KMS-11 (cell line): ENCODE results near the gene TSR3.
A peak's percentile ranks its signal among the peaks of the same experiment; 100 is the strongest.

ENCODE experiments used
- H2AFZ ChIP-seq: fragments of 200-600 bp; sonication (generic); 2 replicates; pipeline ENCODE4 v1.6.1; 2016; ENCODE audit warnings: antibody characterized with exemption, mixed run types, low read depth
- H3K27ac ChIP-seq: fragments of 200-600 bp; sonication (generic); 2 replicates; pipeline ENCODE4 v1.6.1; 2016; ENCODE audit warnings: mild to moderate bottlenecking, mixed run types
- H3K27me3 ChIP-seq: fragments of 200-600 bp; sonication (generic); 2 replicates; pipeline ENCODE4 v1.6.1; 2017; ENCODE audit warnings: mild to moderate bottlenecking, low read depth, mixed run types, moderate library complexity; ENCODE audit not compliant: insufficient read depth
- H3K36me3 ChIP-seq: fragments of 200-600 bp; sonication (generic); 2 replicates; pipeline ENCODE4 v1.6.1; 2017; ENCODE audit warnings: mild to moderate bottlenecking, mixed run types; ENCODE audit not compliant: insufficient read depth
- H3K4me1 ChIP-seq: fragments of 200-600 bp; sonication (generic); 2 replicates; pipeline ENCODE4 v1.6.1; 2016; ENCODE audit warnings: mild to moderate bottlenecking, low read depth, mixed run types; ENCODE audit not compliant: poor library complexity, severe bottlenecking
- H3K4me2 ChIP-seq: fragments of 200-600 bp; sonication (generic); 2 replicates; pipeline ENCODE4 v1.7.0; 2016; ENCODE audit warnings: mild to moderate bottlenecking, mixed run types
- H3K4me3 ChIP-seq: fragments of 200-600 bp; sonication (generic); IDR thresholded peaks from 2 replicates; pipeline ENCODE4 v1.6.1; 2017; ENCODE audit warnings: low read depth, low read length, mixed read lengths; ENCODE audit not compliant: insufficient read depth
- H3K79me2 ChIP-seq: fragments of 200-600 bp; sonication (generic); 2 replicates; pipeline ENCODE4 v1.6.1; 2016; ENCODE audit warnings: low read depth, mixed run types; ENCODE audit not compliant: insufficient read depth
- H3K9ac ChIP-seq: fragments of 200-600 bp; sonication (generic); 2 replicates; pipeline ENCODE4 v1.6.1; 2016; ENCODE audit warnings: mild to moderate bottlenecking, mixed run types
- H4K20me1 ChIP-seq: fragments of 200-600 bp; sonication (generic); 2 replicates; pipeline ENCODE4 v1.6.1; 2016; ENCODE audit warnings: mild to moderate bottlenecking, mixed run types; ENCODE audit not compliant: insufficient read depth
- CTCF ChIP-seq: fragments of 200-600 bp; sonication (generic); conservative IDR thresholded peaks from 2 replicates; pipeline ENCODE4 v1.6.1; 2017; ENCODE audit warnings: low read depth, mild to moderate bottlenecking, antibody characterized with exemption, low read length, moderate library complexity, mixed read lengths

TSR3 gene

GRCh38 chr16:1310832-1311200, 40.9 kb downstream of the TSR3 start:
- Histone ChIP-seq H2AFZ (no peak overlapping the region), H4K20me1 (peaks cover 40% of the 10 kb centered on the region), H3K27ac (no peak overlapping the region), H3K4me3 (no peak overlapping the region), H3K9ac (peak overlapping the region; percentile 64; the same call in 1 of the 2 replicates), H3K27me3 (no peaks in the 10 kb centered on the region), H3K4me2 (peak overlapping the region; percentile 99), H3K36me3 (peaks cover 9% of the 10 kb centered on the region; the same call in 1 of the 2 replicates), H3K79me2 (peaks cover 57% of the 10 kb centered on the region), H3K4me1 (peaks cover 16% of the 10 kb centered on the region)
- TF ChIP-seq CTCF = no peak

- Histone ChIP-seq H3K27ac (peak overlapping the region; percentile 31), H3K4me1 (peaks cover 16% of the 10 kb centered on the region), H4K20me1 (peaks cover 40% of the 10 kb centered on the region), H3K36me3 (peaks cover 9% of the 10 kb centered on the region; the same call in 1 of the 2 replicates), H2AFZ (no peak overlapping the region), H3K79me2 (peaks cover 52% of the 10 kb centered on the region), H3K4me3 (no peak overlapping the region), H3K4me2 (peak overlapping the region; percentile 99), H3K9ac (peak overlapping the region; percentile 64; the same call in 1 of the 2 replicates), H3K27me3 (no peaks in the 10 kb centered on the region)
- TF ChIP-seq CTCF = no peak
These were observed 41.5 kb downstream of the TSR3 start for GRCh38 chr16:1309888-1310831.

GRCh38 chr16:1308977-1309885, 42.4 kb downstream of the TSR3 start, which contains the start of gene UBE2I:
Gene UBE2I (plus strand): TSS chr16:1309636. CDS start chr16:1314031, 4,395 bp downstream.
- Histone ChIP-seq H3K9ac (peak within 1 kb of the TSS; percentile 100), H2AFZ (peak within 1 kb of the TSS; percentile 85), H3K79me2 (peaks cover 44% of the 10 kb centered on the region), H4K20me1 (peaks cover 38% of the 10 kb centered on the region), H3K36me3 (peaks cover 6% of the 10 kb centered on the region; the same call in 1 of the 2 replicates), H3K4me3 (no peak within 1 kb of the TSS), H3K27ac (peak within 1 kb of the TSS; percentile 99), H3K27me3 (no peaks in the 10 kb centered on the region), H3K4me2 (peak within 1 kb of the TSS; percentile 99), H3K4me1 (peaks cover 21% of the 10 kb centered on the region)
- no peak for TF ChIP-seq CTCF
